Stomach (tissue), 9 donors: ENCODE measurements around the gene PRDM16. TPM values are rescaled to one million over a fixed set of nuclear protein-coding genes. Genes with fewer than 3 reads are reported as not detected.

Experiments used
- DNase-seq, 2 donors: peaks; one replicate each; pipeline versions ENCODE4 v3.0.0 to v3.0.0-alpha.2; 2013 to 2019
- H3K27ac ChIP-seq, 5 donors: fragments of 200-600 bp in 4 of 5; sonication (generic) in 4 of 5; one replicate each; pipeline ENCODE4 v1.5.1; 2013 to 2019; ENCODE audit warnings: mild to moderate bottlenecking in 1 of 5, moderate library complexity in 1 of 5
- H3K27me3 ChIP-seq, 3 donors: fragments of 200-600 bp; sonication (generic); one replicate each; pipeline ENCODE4 v1.5.1; 2017 to 2019; ENCODE audit warnings: mixed run types in 1 of 3
- H3K36me3 ChIP-seq, 4 donors: fragments of 200-600 bp; sonication (generic); 1 replicate in 3 of 4; 2 replicates in 1 of 4; pipeline ENCODE4 v1.5.1; 2016 to 2019
- H3K4me1 ChIP-seq, 4 donors: fragments of 200-600 bp; sonication (generic); one replicate each; pipeline ENCODE4 v1.5.1; 2016 to 2019
- H3K4me3 ChIP-seq, 4 donors: fragments of 200-600 bp; sonication (generic) in 3 of 4; one replicate each; pipeline ENCODE4 v1.5.1; 2016 to 2019; ENCODE audit warnings: mild to moderate bottlenecking in 1 of 4
- H3K9me3 ChIP-seq, 4 donors: fragments of 200-600 bp; sonication (generic); one replicate each; pipeline ENCODE4 v1.5.1; 2016 to 2019
- CTCF ChIP-seq, 7 experiments: fragments of 450-650 bp in 4 of 7; fragments of 200-600 bp in 3 of 7; sonication (generic) in 3 of 7; IDR thresholded peaks; one replicate each; pipeline ENCODE4 v1.5.1; 2016 to 2019; ENCODE audit warnings: antibody characterized with exemption in 7 of 7, control low read depth in 2 of 7, mild to moderate bottlenecking in 1 of 7
- EP300 ChIP-seq: sonication (generic); formaldehyde crosslinking; IDR thresholded peaks from one replicate; pipeline ENCODE4 v1.6.1; 2017; ENCODE audit warnings: antibody characterized with exemption
- POLR2A ChIP-seq, 4 donors: fragments of 450-650 bp; IDR thresholded peaks; one replicate each; pipeline ENCODE4 v1.6.1; 2016; ENCODE audit warnings: antibody characterized with exemption in 4 of 4, control low read depth in 2 of 4, mild to moderate bottlenecking in 1 of 4, moderate library complexity in 1 of 4
- POLR2AphosphoS5 ChIP-seq, 3 donors: sonication (generic); formaldehyde crosslinking; IDR thresholded peaks; one replicate each; pipeline ENCODE4 v1.6.1; 2016; ENCODE audit warnings: antibody characterized with exemption in 3 of 3
- WGBS, 5 donors: extraction: QIAGEN DNeasy Blood & Tissue Kit in 3 of 5; methylation state at CpG; one replicate each; pipeline versions ENCODE4 v1.1.5 to v1.1.7; 2013 to 2018; 5-methylcytosine and 5-hydroxymethylcytosine counted together
- intact Hi-C: fragments of 100-400 bp; cut with DNase I; formaldehyde crosslinking; loops from one replicate; pipeline ENCODE4 v1.15.1; 2023; ENCODE audit warnings: low total_unique reads
- polyA plus RNA-seq, 3 donors: library from polyadenylated mRNA; stranded (reverse); fragments of 200-250 nt; gene quantifications; one replicate each; pipeline ENCODE4 v1.2.3, GENCODE V29; 2013
- total RNA-seq, 5 donors: library from RNA; depleted of rRNA; stranded (reverse); fragments of >200 nt; gene quantifications; one replicate each; pipeline versions ENCODE4 v1.1.0 to v1.2.3, GENCODE V29; 2014 to 2016
- donor health status: healthy with polysubstance abuse.
- donor health status: Bipolar disorder and iron deficiency.
- donor health status: healthy.

Gene PRDM16
- total and polyA plus RNA-seq, 8 donors, result 0.29 to 222 (median 15.8) TPM

DNA sequence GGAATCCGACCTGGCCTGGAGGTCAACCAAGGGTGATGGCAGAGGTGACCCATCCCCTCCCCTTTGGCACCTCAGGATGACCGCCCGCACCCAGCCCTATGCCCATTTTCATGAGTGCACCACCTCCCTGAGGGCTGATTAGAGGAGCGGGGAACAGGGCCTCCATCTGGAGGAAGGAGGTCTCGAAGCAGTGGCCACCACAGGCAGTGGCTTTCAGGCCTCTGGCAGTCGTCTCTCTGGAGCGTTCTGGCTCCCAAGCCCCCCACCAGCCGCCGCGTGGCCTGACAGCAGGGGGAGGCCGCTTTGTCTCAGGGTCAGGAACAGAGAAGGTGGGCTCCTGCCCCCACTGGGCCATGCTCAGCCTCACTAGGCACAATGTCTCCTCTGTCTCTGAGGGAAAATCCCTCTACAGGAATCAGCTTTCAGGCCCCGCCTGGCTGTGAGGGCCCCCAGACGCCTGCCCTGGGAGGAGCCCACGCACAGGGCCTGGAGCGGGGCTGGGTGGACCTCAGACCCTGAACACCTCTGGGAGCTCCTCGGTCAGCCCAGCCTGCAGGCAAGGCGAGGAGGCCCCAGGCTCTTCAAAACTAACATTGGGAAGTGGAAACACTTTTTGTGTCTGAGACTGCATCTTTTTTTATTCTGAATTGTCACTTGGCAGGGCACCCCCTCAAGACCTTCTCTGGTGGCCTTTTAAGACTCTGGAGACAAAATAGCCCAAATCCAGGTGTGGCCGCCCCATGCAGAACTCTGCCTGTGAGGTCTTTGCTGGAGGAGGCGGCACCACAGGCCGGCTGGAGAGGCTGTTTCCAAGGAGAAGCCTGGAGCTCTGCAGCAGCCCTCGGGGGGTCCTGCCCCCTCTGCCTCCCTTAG lies 257.7 kb downstream of the PRDM16 start:
- DNase-seq, result no peak
- TF ChIP-seq POLR2A (IDR thresholded peaks at IDR 0.05) (no peak), POLR2AphosphoS5 (IDR thresholded peaks at IDR 0.05) (no peak), CTCF (IDR thresholded peaks at IDR 0.05) (no peak), EP300 (no peak)
- 77 to 89% (median 85%) methylated on average over 12 to 21 of the region's 21 CpGs for WGBS, 5 donors
- Histone ChIP-seq H3K36me3 (no peaks in the 10 kb centered on the region), H3K27me3 (peaks cover 0 to 26% (median 0%) of the 10 kb centered on the region in 3 donors), H3K4me1 (peaks cover 10 to 39% (median 34%) of the 10 kb centered on the region in 4 donors), H3K9me3 (no peaks in the 10 kb centered on the region), H3K4me3 (no peak overlapping the region), H3K27ac (no peak overlapping the region)
- intact Hi-C loops, result no loop called here

DNA sequence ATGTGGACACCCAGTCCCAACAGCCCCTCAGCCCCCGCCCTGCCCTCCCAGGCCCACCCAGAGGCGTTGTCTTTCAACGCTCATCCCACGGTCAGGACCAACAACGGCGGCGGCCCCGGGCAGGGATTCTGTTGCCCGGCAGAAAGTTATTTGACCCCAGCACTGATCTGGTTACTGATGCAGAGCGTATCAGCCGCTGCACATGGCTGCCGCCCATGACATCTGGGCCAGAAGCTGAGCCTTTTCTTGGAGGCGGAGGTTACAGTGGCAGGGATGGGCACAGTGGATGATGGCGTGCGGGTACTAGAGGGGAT lies 258.3 kb downstream of the PRDM16 start:
- no peak for TF ChIP-seq CTCF (IDR thresholded peaks at IDR 0.05)
- TF ChIP-seq EP300, result no peak
- intact Hi-C loops, result no loop called here
- H3K4me1 ChIP-seq, result peaks cover 10 to 36% (median 33%) of the 10 kb centered on the region in 4 donors

GRCh38 chr1:3327936-3328590 lies 259.1 kb downstream of the PRDM16 start:
- Histone ChIP-seq H3K9me3 (no peaks in the 10 kb centered on the region), H3K4me3 (no peak overlapping the region), H3K27me3 (peaks cover 0 to 26% (median 0%) of the 10 kb centered on the region in 3 donors), H3K4me1 (peaks cover 6 to 30% (median 29%) of the 10 kb centered on the region in 4 donors), H3K27ac (no peak overlapping the region), H3K36me3 (no peaks in the 10 kb centered on the region)
- WGBS, 5 donors, result 78 to 90% (median 83%) methylated on average over 7 to 15 of the region's 15 CpGs
- no peak for DNase-seq
- TF ChIP-seq POLR2AphosphoS5 (IDR thresholded peaks at IDR 0.05), result no peak
- TF ChIP-seq POLR2A (IDR thresholded peaks at IDR 0.05), result no peak
- no peak for TF ChIP-seq CTCF (IDR thresholded peaks at IDR 0.05)
- TF ChIP-seq EP300, result no peak
- intact Hi-C loops, result no loop called here

More for the DNA sequence above, 258.3 kb downstream of the PRDM16 start:
- no peaks in the 10 kb centered on the region for H3K9me3 ChIP-seq
- peaks cover 0 to 26% (median 0%) of the 10 kb centered on the region in 3 donors for H3K27me3 ChIP-seq
- H3K36me3 ChIP-seq, result no peaks in the 10 kb centered on the region
- no peak overlapping the region for H3K4me3 ChIP-seq
- no peak overlapping the region for H3K27ac ChIP-seq
- 72 to 91% (median 86%) methylated on average over 8 to 15 of the region's 15 CpGs for WGBS, 5 donors
- no peak for DNase-seq

DNA sequence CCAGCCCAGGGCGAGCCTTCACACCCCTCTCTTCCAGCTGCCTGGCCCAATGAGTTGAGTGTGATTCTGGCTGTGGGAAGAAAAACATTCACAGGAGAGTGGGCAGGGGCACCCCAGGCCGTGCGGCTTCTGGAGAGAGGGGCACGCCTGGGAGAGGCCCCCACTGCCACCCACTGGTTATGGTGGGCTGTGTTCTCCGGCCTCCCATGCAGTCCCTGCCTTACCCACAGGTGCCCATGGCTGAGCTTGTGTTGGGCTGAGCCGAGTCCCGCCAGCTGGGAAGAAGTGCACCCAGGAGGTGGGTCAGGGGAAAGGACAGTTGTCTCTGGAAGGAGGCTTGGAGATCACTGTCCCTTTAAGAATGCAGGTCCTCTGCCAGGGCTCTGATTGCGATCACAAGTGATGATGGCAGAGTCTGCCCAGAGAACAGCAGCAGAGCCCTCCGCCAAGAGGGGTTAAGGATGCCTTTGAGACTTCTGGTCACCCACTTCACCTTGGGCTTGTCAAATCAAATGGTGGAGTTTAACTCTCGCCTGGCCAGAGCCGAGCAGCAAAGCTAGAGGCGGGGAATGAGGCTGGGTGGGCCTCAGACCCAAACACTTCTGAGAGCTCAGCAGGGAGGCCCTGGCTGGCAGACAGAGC lies 260.8 kb downstream of the PRDM16 start:
- Histone ChIP-seq H3K36me3 (no peaks in the 10 kb centered on the region), H3K27ac (no peak overlapping the region), H3K4me3 (no peak overlapping the region), H3K27me3 (peaks cover 0 to 11% (median 0%) of the 10 kb centered on the region in 3 donors), H3K4me1 (peaks cover 0 to 35% (median 31%) of the 10 kb centered on the region in 4 donors), H3K9me3 (no peaks in the 10 kb centered on the region)
- intact Hi-C loops, result no loop called here
- DNase-seq, result no peak
- WGBS, 5 donors, result 74 to 90% (median 86%) methylated on average over 5 to 12 of the region's 12 CpGs
- TF ChIP-seq POLR2AphosphoS5 (IDR thresholded peaks at IDR 0.05) (no peak), POLR2A (IDR thresholded peaks at IDR 0.05) (no peak), CTCF (IDR thresholded peaks at IDR 0.05) (no peak), EP300 (no peak)
